K562 (cell line): ENCODE data around the gene FARSA. TPM values are rescaled to one million over a fixed set of nuclear protein-coding genes. Genes with fewer than 3 reads are reported as not detected.
A peak's percentile ranks its signal among the peaks of the same experiment; 100 is the strongest.

Experiments
- CREB1 ChIP-seq, 2 experiments: sonication (generic) in 1 of 2; formaldehyde crosslinking in 1 of 2; IDR thresholded peaks; 2 replicates each; pipeline versions ENCODE4 v1.6.1 to v1.8.0; 2012 to 2022; ENCODE audit warnings: inconsistent platforms in 1 of 2, mild to moderate bottlenecking in 1 of 2, missing genetic modification reagents in 1 of 2, moderate library complexity in 1 of 2
- EP300 ChIP-seq: IDR thresholded peaks from 2 replicates; pipeline ENCODE4 v1.6.1; 2012; ENCODE audit warnings: low read length, improper control_type of control experiment
- FOXK2 ChIP-seq, 2 experiments: fragments of 450-650 bp; IDR thresholded peaks in 1 of 2; conservative IDR thresholded peaks in 1 of 2; 2 replicates each; pipeline ENCODE4 v1.6.1; 2016; ENCODE audit warnings: low read depth in 2 of 2, mild to moderate bottlenecking in 1 of 2
- GTF2A2 ChIP-seq: IDR thresholded peaks from 2 replicates; pipeline ENCODE4 v1.6.1; 2016; ENCODE audit warnings: mild to moderate bottlenecking, missing genetic modification characterization, missing compliant biosample characterization
- HDAC1 ChIP-seq, 2 experiments: fragments of 450-650 bp; IDR thresholded peaks; 2 replicates each; pipeline ENCODE4 v1.6.1; 2016 to 2017; ENCODE audit warnings: inconsistent platforms in 1 of 2, mild to moderate bottlenecking in 1 of 2, moderate library complexity in 1 of 2
- KLF13 ChIP-seq: fragments of 450-650 bp; IDR thresholded peaks from 2 replicates; pipeline ENCODE4 v1.6.1; 2016; ENCODE audit warnings: missing genetic modification characterization, low read depth, mild to moderate bottlenecking, missing compliant biosample characterization, moderate library complexity, borderline replicate concordance
- MYC ChIP-seq, 2 experiments: fragments of 250-450 bp in 1 of 2; sonication (Bioruptor Pico) in 1 of 2; IDR thresholded peaks; 2 replicates each; pipeline versions ENCODE4 v1.5.1 to v1.6.1; 2012 to 2021; ENCODE audit warnings: low read depth in 2 of 2, borderline replicate concordance in 1 of 2, improper control_type of control experiment in 1 of 2, low read length in 1 of 2, mild to moderate bottlenecking in 1 of 2, moderate library complexity in 1 of 2
- SMARCB1 ChIP-seq: IDR thresholded peaks from 2 replicates; pipeline ENCODE4 v1.6.1; 2011; ENCODE audit warnings: improper control_type of control experiment, low read depth; ENCODE audit not compliant: insufficient read length
- SUPT5H ChIP-seq: fragments of 450-650 bp; IDR thresholded peaks from 2 replicates; pipeline ENCODE4 v1.6.1; 2016
- TFAP4 ChIP-seq: sonication (generic); formaldehyde crosslinking; IDR thresholded peaks from 2 replicates; pipeline ENCODE4 v1.8.0; 2022; ENCODE audit warnings: missing genetic modification reagents, mild to moderate bottlenecking, moderate library complexity, borderline replicate concordance
- polyA plus RNA-seq, 8 experiments: library from polyadenylated mRNA; depleted of rRNA in 4 of 8; stranded (reverse) in 5 of 8; unstranded in 3 of 8; fragments of >200 nt; fragmentation: Nextera tagmentation in 2 of 8; fragmentation: Illumina TruSeq in 1 of 8; extraction: Ambion mirVana in 2 of 8; extraction: Trizol in 1 of 8; gene quantifications; 2 replicates each; pipeline versions ENCODE4 v1.2.1 to v1.2.3, GENCODE V29; 2011 to 2014; ENCODE audit warnings: inconsistent platforms in 1 of 8, missing spikeins in 1 of 8
- total RNA-seq, 7 experiments: library from RNA; depleted of rRNA in 6 of 7; stranded (reverse); fragments of >200 nt in 6 of 7; fragmentation: Illumina TruSeq in 2 of 7; extraction: Trizol in 2 of 7; gene quantifications; 2 replicates each; pipeline versions ENCODE4 v1.2.1 to v1.2.3, GENCODE V29; 2011 to 2021; ENCODE audit warnings: low replicate concordance in 1 of 7
- TF ChIP-seq, protein P1 (sequence below), 2 experiments: fragments of 450-650 bp in 1 of 2; sonication (generic) in 1 of 2; formaldehyde crosslinking; conservative IDR thresholded peaks; 2 replicates each; pipeline versions ENCODE4 v1.4.0 to v1.8.1; 2020 to 2022; ENCODE audit warnings: mild to moderate bottlenecking in 1 of 2, missing genetic modification reagents in 1 of 2
- TF ChIP-seq, protein P2 (sequence below): sonication (generic); formaldehyde crosslinking; IDR thresholded peaks from 2 replicates; pipeline ENCODE4 v1.8.0; 2022; ENCODE audit warnings: mild to moderate bottlenecking, missing genetic modification reagents
- TF ChIP-seq, protein P3 (sequence below): sonication (generic); formaldehyde crosslinking; IDR thresholded peaks from 2 replicates; pipeline ENCODE4 v1.8.1; 2023; ENCODE audit warnings: mild to moderate bottlenecking, missing genetic modification reagents
- TF ChIP-seq, protein P4 (sequence below): sonication (generic); formaldehyde crosslinking; IDR thresholded peaks from 2 replicates; pipeline ENCODE4 v1.8.1; 2023; ENCODE audit warnings: missing genetic modification reagents, mild to moderate bottlenecking, borderline replicate concordance
- TF ChIP-seq, protein P5 (sequence below): sonication (generic); formaldehyde crosslinking; IDR thresholded peaks from 2 replicates; pipeline ENCODE4 v1.9.0; 2022; ENCODE audit warnings: mild to moderate bottlenecking, missing genetic modification reagents

Gene FARSA
- total and polyA plus RNA-seq, 9 of the 15 experiments (the other 6 are each of a cell fraction or from before 2014, with no cell fraction given), result 25.2 to 237 (median 89.6) TPM

- TF ChIP-seq, protein P1, sequence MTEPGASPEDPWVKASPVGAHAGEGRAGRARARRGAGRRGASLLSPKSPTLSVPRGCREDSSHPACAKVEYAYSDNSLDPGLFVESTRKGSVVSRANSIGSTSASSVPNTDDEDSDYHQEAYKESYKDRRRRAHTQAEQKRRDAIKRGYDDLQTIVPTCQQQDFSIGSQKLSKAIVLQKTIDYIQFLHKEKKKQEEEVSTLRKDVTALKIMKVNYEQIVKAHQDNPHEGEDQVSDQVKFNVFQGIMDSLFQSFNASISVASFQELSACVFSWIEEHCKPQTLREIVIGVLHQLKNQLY (CRISPR knock-in tag; conservative IDR thresholded peaks at IDR 0.05), result 0 out of 4 replicates have a peak, but pooled peaks of 1 of the 2 experiments have one; percentile 70
- TF ChIP-seq MYC (IDR thresholded peaks at IDR 0.05; ENCODE audit: low read depth, low read length), result peak; percentile 51; the same call in 1 of the 2 replicates
- TF ChIP-seq MYC (CRISPR knock-in tag; IDR thresholded peaks at IDR 0.05; ENCODE audit: borderline replicate concordance, low read depth), result 0 out of 2 replicates have a peak, but pooled peaks have one; percentile 30
- TF ChIP-seq, protein P2, sequence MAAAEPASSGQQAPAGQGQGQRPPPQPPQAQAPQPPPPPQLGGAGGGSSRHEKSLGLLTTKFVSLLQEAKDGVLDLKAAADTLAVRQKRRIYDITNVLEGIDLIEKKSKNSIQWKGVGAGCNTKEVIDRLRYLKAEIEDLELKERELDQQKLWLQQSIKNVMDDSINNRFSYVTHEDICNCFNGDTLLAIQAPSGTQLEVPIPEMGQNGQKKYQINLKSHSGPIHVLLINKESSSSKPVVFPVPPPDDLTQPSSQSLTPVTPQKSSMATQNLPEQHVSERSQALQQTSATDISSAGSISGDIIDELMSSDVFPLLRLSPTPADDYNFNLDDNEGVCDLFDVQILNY (CRISPR knock-in tag), result 0 out of 2 replicates have a peak, but pooled peaks have one; percentile 58
- TF ChIP-seq, protein P3, sequence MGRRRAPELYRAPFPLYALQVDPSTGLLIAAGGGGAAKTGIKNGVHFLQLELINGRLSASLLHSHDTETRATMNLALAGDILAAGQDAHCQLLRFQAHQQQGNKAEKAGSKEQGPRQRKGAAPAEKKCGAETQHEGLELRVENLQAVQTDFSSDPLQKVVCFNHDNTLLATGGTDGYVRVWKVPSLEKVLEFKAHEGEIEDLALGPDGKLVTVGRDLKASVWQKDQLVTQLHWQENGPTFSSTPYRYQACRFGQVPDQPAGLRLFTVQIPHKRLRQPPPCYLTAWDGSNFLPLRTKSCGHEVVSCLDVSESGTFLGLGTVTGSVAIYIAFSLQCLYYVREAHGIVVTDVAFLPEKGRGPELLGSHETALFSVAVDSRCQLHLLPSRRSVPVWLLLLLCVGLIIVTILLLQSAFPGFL, result no peak
- no peak for TF ChIP-seq GTF2A2
- peak; percentile 93 for TF ChIP-seq CREB1 (IDR thresholded peaks at IDR 0.05)
- peak; percentile 86 for TF ChIP-seq CREB1 (CRISPR knock-in tag; IDR thresholded peaks at IDR 0.05)
- TF ChIP-seq, protein P4, sequence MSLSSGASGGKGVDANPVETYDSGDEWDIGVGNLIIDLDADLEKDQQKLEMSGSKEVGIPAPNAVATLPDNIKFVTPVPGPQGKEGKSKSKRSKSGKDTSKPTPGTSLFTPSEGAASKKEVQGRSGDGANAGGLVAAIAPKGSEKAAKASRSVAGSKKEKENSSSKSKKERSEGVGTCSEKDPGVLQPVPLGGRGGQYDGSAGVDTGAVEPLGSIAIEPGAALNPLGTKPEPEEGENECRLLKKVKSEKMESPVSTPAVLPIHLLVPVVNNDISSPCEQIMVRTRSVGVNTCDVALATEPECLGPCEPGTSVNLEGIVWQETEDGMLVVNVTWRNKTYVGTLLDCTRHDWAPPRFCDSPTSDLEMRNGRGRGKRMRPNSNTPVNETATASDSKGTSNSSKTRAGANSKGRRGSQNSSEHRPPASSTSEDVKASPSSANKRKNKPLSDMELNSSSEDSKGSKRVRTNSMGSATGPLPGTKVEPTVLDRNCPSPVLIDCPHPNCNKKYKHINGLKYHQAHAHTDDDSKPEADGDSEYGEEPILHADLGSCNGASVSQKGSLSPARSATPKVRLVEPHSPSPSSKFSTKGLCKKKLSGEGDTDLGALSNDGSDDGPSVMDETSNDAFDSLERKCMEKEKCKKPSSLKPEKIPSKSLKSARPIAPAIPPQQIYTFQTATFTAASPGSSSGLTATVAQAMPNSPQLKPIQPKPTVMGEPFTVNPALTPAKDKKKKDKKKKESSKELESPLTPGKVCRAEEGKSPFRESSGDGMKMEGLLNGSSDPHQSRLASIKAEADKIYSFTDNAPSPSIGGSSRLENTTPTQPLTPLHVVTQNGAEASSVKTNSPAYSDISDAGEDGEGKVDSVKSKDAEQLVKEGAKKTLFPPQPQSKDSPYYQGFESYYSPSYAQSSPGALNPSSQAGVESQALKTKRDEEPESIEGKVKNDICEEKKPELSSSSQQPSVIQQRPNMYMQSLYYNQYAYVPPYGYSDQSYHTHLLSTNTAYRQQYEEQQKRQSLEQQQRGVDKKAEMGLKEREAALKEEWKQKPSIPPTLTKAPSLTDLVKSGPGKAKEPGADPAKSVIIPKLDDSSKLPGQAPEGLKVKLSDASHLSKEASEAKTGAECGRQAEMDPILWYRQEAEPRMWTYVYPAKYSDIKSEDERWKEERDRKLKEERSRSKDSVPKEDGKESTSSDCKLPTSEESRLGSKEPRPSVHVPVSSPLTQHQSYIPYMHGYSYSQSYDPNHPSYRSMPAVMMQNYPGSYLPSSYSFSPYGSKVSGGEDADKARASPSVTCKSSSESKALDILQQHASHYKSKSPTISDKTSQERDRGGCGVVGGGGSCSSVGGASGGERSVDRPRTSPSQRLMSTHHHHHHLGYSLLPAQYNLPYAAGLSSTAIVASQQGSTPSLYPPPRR, result no peak
- peak; percentile 61 to 79; a peak in 2 of 4 replicates for TF ChIP-seq FOXK2 (conservative IDR thresholded peaks at IDR 0.05 in 1 of 2, IDR thresholded peaks at IDR 0.05 in 1 of 2; ENCODE audit: low read depth in 2 of 2)
- TF ChIP-seq SUPT5H, result peak; percentile 10
- TF ChIP-seq SMARCB1, result no peak
- TF ChIP-seq EP300, result 0 out of 2 replicates have a peak, but pooled peaks have one; percentile 13
- TF ChIP-seq KLF13 (tag), result 0 out of 2 replicates have a peak, but pooled peaks have one; percentile 46
- TF ChIP-seq HDAC1 (IDR thresholded peaks at IDR 0.05), result peak; percentile 94 to 100
- TF ChIP-seq TFAP4 (CRISPR knock-in tag), result peak; percentile 84
- TF ChIP-seq, protein P5, sequence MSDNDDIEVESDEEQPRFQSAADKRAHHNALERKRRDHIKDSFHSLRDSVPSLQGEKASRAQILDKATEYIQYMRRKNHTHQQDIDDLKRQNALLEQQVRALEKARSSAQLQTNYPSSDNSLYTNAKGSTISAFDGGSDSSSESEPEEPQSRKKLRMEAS, result peak; percentile 97
Observed at GRCh38 chr19:12890787-12891552, 42.5 kb downstream of the FARSA start, which contains the start of gene GCDH (continued).
